ENCODE measurements around the gene CCDC7.

DNA sequence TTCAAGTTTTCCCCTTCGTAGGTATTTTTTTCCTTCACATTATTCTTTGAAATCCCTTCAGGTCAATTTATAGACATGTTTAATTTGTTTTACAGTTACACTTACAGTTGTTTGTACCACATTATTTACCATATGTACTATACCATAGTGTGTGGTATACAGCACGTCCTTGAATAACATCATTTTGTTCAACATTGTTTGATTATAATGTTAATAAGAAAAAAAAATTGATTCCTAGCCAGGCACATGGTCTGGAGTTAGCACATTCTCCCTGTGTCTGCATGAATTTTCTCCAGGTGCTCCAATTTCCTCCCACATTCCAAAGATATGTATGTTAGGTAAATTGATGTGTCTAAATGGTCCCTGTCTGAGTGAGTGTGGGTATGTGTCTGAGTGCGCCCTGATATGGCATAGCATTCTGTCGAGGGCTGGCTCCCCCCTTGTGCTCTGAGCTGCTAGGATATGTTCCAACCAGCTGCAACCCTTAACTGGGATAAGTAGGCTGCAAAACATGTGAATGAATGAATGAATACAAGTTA is 247.6 kb downstream of the CCDC7 start:
- TF ChIP-seq, protein P1, sequence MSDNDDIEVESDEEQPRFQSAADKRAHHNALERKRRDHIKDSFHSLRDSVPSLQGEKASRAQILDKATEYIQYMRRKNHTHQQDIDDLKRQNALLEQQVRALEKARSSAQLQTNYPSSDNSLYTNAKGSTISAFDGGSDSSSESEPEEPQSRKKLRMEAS (IDR thresholded peaks at IDR 0.05): no peak
- TF ChIP-seq POLR2AphosphoS5 (IDR thresholded peaks at IDR 0.05; ENCODE audit: low read depth, low read length): no peak
